H1 (cell line): Measurements from ENCODE around the gene METTL1. TPM values are rescaled to one million over a fixed set of nuclear protein-coding genes. Genes with fewer than 3 reads are reported as not detected.
A peak's percentile ranks its signal among the peaks of the same experiment; 100 is the strongest.

Experiments used
- ASH2L ChIP-seq: fragments of 200-600, 300-600 bp; sonication (generic); IDR thresholded peaks from one replicate; pipeline ENCODE4 v1.7.1; 2017; ENCODE audit warnings: low read length
- CBX5 ChIP-seq: fragments of 300-800, 300-1000 bp; sonication (generic); IDR thresholded peaks from 2 replicates; pipeline ENCODE4 v1.7.1; 2016; ENCODE audit warnings: antibody characterized with exemption, low read length, low read depth
- CBX8 ChIP-seq: fragments of 300-800, 300-1000 bp; sonication (generic); IDR thresholded peaks from 2 replicates; pipeline ENCODE4 v1.7.1; 2016; ENCODE audit warnings: low read depth, low read length, borderline replicate concordance
- CEBPB ChIP-seq: IDR thresholded peaks from 2 replicates; pipeline ENCODE4 v1.6.1; 2012; ENCODE audit warnings: low read depth, low read length
- CHD2 ChIP-seq: IDR thresholded peaks from 2 replicates; pipeline ENCODE4 v1.6.1; 2012; ENCODE audit warnings: low read length, improper control_type of control experiment
- CREB1 ChIP-seq: IDR thresholded peaks from 2 replicates; pipeline ENCODE4 v1.6.1; 2012; ENCODE audit warnings: inconsistent platforms
- HDAC2 ChIP-seq, 2 experiments: fragments of 300-600 bp in 1 of 2; sonication (generic) in 1 of 2; IDR thresholded peaks; 2 replicates each; pipeline ENCODE4 v1.6.1; 2011 to 2012; ENCODE audit warnings: low read depth in 2 of 2, low read length in 2 of 2, mild to moderate bottlenecking in 2 of 2, moderate library complexity in 2 of 2, borderline replicate concordance in 1 of 2, inconsistent platforms in 1 of 2
- NRF1 ChIP-seq: IDR thresholded peaks from 2 replicates; pipeline ENCODE4 v1.6.1; 2011; ENCODE audit warnings: mild to moderate bottlenecking, low read depth, low read length, improper control_type of control experiment
- PHF8 ChIP-seq: fragments of 200-600 bp; sonication (generic); conservative IDR thresholded peaks from 2 replicates; pipeline ENCODE4 v1.7.1; 2012; ENCODE audit warnings: low read depth, mild to moderate bottlenecking, inconsistent platforms, low read length, moderate library complexity
- POU5F1 ChIP-seq: IDR thresholded peaks from 2 replicates; pipeline ENCODE4 v1.6.1; 2011; ENCODE audit warnings: low read depth, mild to moderate bottlenecking, low read length, moderate library complexity
- RAD21 ChIP-seq, 2 experiments: IDR thresholded peaks in 1 of 2; conservative IDR thresholded peaks in 1 of 2; 2 replicates each; pipeline ENCODE4 v1.6.1; 2011; ENCODE audit warnings: low read depth in 2 of 2, low read length in 2 of 2, improper control_type of control experiment in 1 of 2, inconsistent platforms in 1 of 2, mild to moderate bottlenecking in 1 of 2, moderate library complexity in 1 of 2
- RXRA ChIP-seq: IDR thresholded peaks from 2 replicates; pipeline ENCODE4 v1.6.1; 2011; ENCODE audit warnings: low read depth, mild to moderate bottlenecking, low read length, moderate library complexity; ENCODE audit not compliant: insufficient read depth
- TBP ChIP-seq: IDR thresholded peaks from 2 replicates; pipeline ENCODE4 v1.6.1; 2011; ENCODE audit warnings: low read depth, low read length, improper control_type of control experiment
- ZNF274 ChIP-seq: IDR thresholded peaks from 2 replicates; pipeline ENCODE4 v1.7.0; 2012; ENCODE audit warnings: low read length, borderline replicate concordance; ENCODE audit errors: extremely low read depth
- polyA plus RNA-seq, 7 experiments: library from polyadenylated mRNA; depleted of rRNA in 3 of 7; stranded (reverse) in 5 of 7; unstranded in 2 of 7; fragments of >200 nt in 5 of 7; fragments of 200-250 nt in 2 of 7; gene quantifications; 1 replicate in 5 of 7; 2 replicates in 1 of 7; 4 replicates in 1 of 7; pipeline versions ENCODE4 v1.2.1 to v1.2.3, GENCODE V29; 2011 to 2013; ENCODE audit warnings: missing spikeins in 2 of 7, mixed read lengths in 2 of 7
- total RNA-seq: library from RNA; stranded (reverse); fragmentation: NEBNext Ultra II Directional; extraction: Animal tissue kit (Norgen Biotek cat#: 25700); gene quantifications from 2 replicates; pipeline ENCODE4 v1.2.1, GENCODE V29; 2021
- TF ChIP-seq, protein P1 (sequence below): IDR thresholded peaks from 2 replicates; pipeline ENCODE4 v1.6.1; 2012; ENCODE audit warnings: inconsistent platforms
- TF ChIP-seq, protein P2 (sequence below): IDR thresholded peaks from 2 replicates; pipeline ENCODE4 v1.6.1; 2012; ENCODE audit warnings: low read length, inconsistent platforms

The METTL1 gene
- total and polyA plus RNA-seq, 2 of the 8 experiments (the other 6 are each of a cell fraction or from before 2014, with no cell fraction given) = 40.5 to 46.0 TPM

DNA sequence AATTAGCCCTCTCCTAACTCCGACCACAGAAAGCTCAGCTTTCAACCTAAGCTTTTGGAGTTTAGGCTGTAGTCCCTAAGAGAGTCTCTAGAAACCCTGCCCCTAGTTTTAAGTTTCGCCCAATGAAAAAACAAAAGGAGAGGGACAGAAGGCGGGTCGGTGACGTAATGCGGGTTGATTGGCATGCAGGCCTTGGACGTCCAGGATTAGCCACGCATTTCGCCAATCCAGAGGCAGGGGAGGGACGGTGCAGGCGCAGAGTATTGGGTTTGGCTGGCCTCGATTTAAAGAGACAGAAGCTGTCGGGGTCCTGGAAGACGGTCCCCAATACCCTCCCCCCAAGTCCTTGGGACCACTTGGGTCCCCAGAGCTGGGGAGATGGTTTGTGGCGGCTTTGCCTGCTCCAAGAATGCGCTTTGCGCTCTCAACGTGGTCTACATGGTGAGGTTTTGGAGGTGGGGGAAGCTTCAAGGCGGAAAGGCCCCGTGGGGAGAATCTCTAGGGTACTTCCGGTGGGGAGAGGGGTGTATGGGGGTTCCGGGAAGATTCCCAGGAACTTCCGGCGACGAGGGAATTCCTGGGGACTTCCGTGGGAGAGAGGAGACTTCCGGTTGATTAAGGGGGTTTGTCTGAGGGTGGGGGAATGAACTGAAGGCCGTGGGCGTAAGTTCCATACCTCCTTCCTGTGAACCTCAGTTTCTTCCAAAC, 27.0 kb downstream of the METTL1 start, which contains the start of gene TSPAN31 (continued):
- TF ChIP-seq PHF8 = peak; percentile 86
- TF ChIP-seq CREB1 = peak; percentile 13
- TF ChIP-seq HDAC2 (IDR thresholded peaks at IDR 0.05; ENCODE audit: borderline replicate concordance in 1 of 2, low read depth in 2 of 2, low read length in 2 of 2) = no peak; a peak in 2 of 4 replicates
- TF ChIP-seq RXRA = no peak
- TF ChIP-seq POU5F1 = no peak
- 0 out of 2 replicates have a peak, but pooled peaks have one; percentile 68 for TF ChIP-seq CEBPB
- TF ChIP-seq, protein P1, sequence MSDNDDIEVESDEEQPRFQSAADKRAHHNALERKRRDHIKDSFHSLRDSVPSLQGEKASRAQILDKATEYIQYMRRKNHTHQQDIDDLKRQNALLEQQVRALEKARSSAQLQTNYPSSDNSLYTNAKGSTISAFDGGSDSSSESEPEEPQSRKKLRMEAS = peak; percentile 36; the same call in 1 of the 2 replicates
- TF ChIP-seq RAD21 (IDR thresholded peaks at IDR 0.05 in 1 of 2, conservative IDR thresholded peaks at IDR 0.05 in 1 of 2; ENCODE audit: low read depth in 2 of 2, low read length in 2 of 2) = no peak
- TF ChIP-seq CBX8 = no peak
- TF ChIP-seq NRF1 = 0 out of 2 replicates have a peak, but pooled peaks have one; percentile 8
- peak; percentile 64 for TF ChIP-seq TBP
- no peak; the same call in 1 of the 2 replicates for TF ChIP-seq CHD2
- no peak for TF ChIP-seq CBX5
- peak; percentile 78 for TF ChIP-seq ASH2L
- TF ChIP-seq, protein P2, sequence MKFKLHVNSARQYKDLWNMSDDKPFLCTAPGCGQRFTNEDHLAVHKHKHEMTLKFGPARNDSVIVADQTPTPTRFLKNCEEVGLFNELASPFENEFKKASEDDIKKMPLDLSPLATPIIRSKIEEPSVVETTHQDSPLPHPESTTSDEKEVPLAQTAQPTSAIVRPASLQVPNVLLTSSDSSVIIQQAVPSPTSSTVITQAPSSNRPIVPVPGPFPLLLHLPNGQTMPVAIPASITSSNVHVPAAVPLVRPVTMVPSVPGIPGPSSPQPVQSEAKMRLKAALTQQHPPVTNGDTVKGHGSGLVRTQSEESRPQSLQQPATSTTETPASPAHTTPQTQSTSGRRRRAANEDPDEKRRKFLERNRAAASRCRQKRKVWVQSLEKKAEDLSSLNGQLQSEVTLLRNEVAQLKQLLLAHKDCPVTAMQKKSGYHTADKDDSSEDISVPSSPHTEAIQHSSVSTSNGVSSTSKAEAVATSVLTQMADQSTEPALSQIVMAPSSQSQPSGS = peak; percentile 98
- TF ChIP-seq ZNF274 = no peak
